ENCODE data around the gene SHB. TPM values are rescaled to one million over a fixed set of nuclear protein-coding genes. Genes with fewer than 3 reads are reported as not detected.
A peak's percentile ranks its signal among the peaks of the same experiment; 100 is the strongest.
"Not testable (repeated sequence)": the region's sequence is repeated elsewhere in the genome, so short reads cannot be mapped to it uniquely, and the experiment has no call there.

Gene SHB
- polyA plus RNA-seq, 3 donors = 13.8 to 22.1 (median 17.2) TPM

GRCh38 chr9:37921546-37922300 is 147.3 kb downstream of the SHB start:
- DNase-seq (ENCODE audit: extremely low read depth in 1 of 11, low read depth in 9 of 11, low spot score in 4 of 11) = no peak

GRCh38 chr9:37921168-37921510 is 147.9 kb downstream of the SHB start:
- no peak for DNase-seq (ENCODE audit: extremely low read depth in 1 of 11, low read depth in 9 of 11, low spot score in 4 of 11)

- DNase-seq (ENCODE audit: extremely low read depth in 1 of 11, low read depth in 9 of 11, low spot score in 4 of 11) = no peak
These were observed 148.4 kb downstream of the SHB start for GRCh38 chr9:37920471-37921167.

- DNase-seq (ENCODE audit: extremely low read depth in 1 of 11, low read depth in 9 of 11, low spot score in 4 of 11) = no peak
These were observed 149.1 kb downstream of the SHB start for GRCh38 chr9:37919956-37920335.

- no peak for DNase-seq (ENCODE audit: extremely low read depth in 1 of 11, low read depth in 9 of 11, low spot score in 4 of 11)
These were observed 149.6 kb downstream of the SHB start for GRCh38 chr9:37919246-37919955.

GRCh38 chr9:37918665-37919170 is 150.3 kb downstream of the SHB start:
- DNase-seq (ENCODE audit: extremely low read depth in 1 of 11, low read depth in 9 of 11, low spot score in 4 of 11) = no peak

GRCh38 chr9:37917801-37918664 is 151.0 kb downstream of the SHB start:
- DNase-seq (ENCODE audit: extremely low read depth in 1 of 11, low read depth in 9 of 11, low spot score in 4 of 11) = no peak

- DNase-seq (ENCODE audit: extremely low read depth in 1 of 11, low read depth in 9 of 11, low spot score in 4 of 11) = no peak
These were observed 151.7 kb downstream of the SHB start for GRCh38 chr9:37917313-37917731.

GRCh38 chr9:37916471-37917312 is 152.3 kb downstream of the SHB start:
- DNase-seq (ENCODE audit: extremely low read depth in 1 of 11, low read depth in 9 of 11, low spot score in 4 of 11) = no peak

- no peak for DNase-seq (ENCODE audit: extremely low read depth in 1 of 11, low read depth in 9 of 11, low spot score in 4 of 11)
These were observed 153.0 kb downstream of the SHB start for GRCh38 chr9:37915911-37916470.

GRCh38 chr9:37914701-37915358 is 154.2 kb downstream of the SHB start:
- no peak for DNase-seq (ENCODE audit: extremely low read depth in 1 of 11, low read depth in 9 of 11, low spot score in 4 of 11)

- DNase-seq (ENCODE audit: extremely low read depth in 1 of 11, low read depth in 9 of 11, low spot score in 4 of 11) = no peak
These were observed 154.9 kb downstream of the SHB start for GRCh38 chr9:37914154-37914551.

- peak; percentile 72 to 92 (median 78) for DNase-seq (ENCODE audit: extremely low read depth in 1 of 11, low read depth in 9 of 11, low spot score in 4 of 11)
These were observed 155.4 kb downstream of the SHB start for GRCh38 chr9:37913480-37914153.

GRCh38 chr9:37911271-37911681 is 157.8 kb downstream of the SHB start:
- DNase-seq (ENCODE audit: extremely low read depth in 1 of 11, low read depth in 9 of 11, low spot score in 4 of 11) = no peak

GRCh38 chr9:37910271-37910670 is 158.8 kb downstream of the SHB start:
- no peak for DNase-seq (ENCODE audit: extremely low read depth in 1 of 11, low read depth in 9 of 11, low spot score in 4 of 11)

GRCh38 chr9:37909836-37910235 is 159.2 kb downstream of the SHB start:
- not testable (repeated sequence) for DNase-seq (ENCODE audit: extremely low read depth in 1 of 11, low read depth in 9 of 11, low spot score in 4 of 11)

GRCh38 chr9:37909326-37909725 is 159.7 kb downstream of the SHB start:
- no peak for DNase-seq (ENCODE audit: extremely low read depth in 1 of 11, low read depth in 9 of 11, low spot score in 4 of 11)
